Erythroblast (primary cell): ENCODE data around the gene DNAH11.
A peak's percentile ranks its signal among the peaks of the same experiment; 100 is the strongest.
"Not testable (repeated sequence)": the region's sequence is repeated elsewhere in the genome, so short reads cannot be mapped to it uniquely, and the experiment has no call there.

Experiments
- DNase-seq, 2 experiments: peaks; one replicate each; lab custom pipeline; 2025; lab: John Stamatoyannopoulos, UW
- GATA1 ChIP-seq: IDR thresholded peaks from 2 replicates; pipeline ENCODE4 v1.6.1; 2011; ENCODE audit warnings: low read depth, mild to moderate bottlenecking, control low read depth, low read length, moderate library complexity
- POLR2A ChIP-seq: IDR thresholded peaks from 2 replicates; pipeline ENCODE4 v1.6.1; 2011; ENCODE audit warnings: mild to moderate bottlenecking, low read length

DNAH11 gene

DNA sequence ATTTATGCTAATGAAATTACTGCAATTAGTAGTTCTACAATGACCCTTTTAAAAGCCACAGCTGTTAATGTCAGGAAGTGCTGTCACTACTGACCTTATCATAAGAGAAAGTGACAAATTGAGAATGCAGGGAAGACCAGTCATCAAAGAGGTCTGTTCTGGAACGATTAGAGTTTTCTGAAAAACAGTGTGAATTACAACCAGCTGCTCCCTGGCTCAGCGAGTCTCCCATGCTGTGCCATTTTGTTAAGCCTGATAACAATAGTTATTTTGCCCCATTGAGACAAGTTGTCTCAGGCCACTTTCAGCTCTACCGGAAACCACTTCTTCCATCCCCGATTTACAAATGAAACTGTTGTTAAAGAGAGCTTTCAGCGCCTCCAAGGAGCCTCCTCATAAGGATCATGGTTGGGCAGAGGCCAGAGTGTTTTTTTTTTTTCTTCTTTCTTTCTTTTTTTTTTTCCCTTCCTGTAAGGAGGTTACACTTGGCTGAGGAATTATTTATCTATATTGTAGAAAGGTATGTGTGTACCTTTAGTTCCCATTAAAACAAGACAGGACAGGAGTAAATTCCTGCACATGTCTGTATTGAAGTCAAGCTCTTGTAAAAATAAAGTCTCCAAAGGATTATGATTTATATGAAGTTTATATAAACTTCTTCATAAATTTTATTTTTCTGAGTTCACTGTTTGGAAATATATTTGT is 229.2 kb downstream of the DNAH11 start:
- DNase-seq, result peak; percentile 46 to 67

DNA sequence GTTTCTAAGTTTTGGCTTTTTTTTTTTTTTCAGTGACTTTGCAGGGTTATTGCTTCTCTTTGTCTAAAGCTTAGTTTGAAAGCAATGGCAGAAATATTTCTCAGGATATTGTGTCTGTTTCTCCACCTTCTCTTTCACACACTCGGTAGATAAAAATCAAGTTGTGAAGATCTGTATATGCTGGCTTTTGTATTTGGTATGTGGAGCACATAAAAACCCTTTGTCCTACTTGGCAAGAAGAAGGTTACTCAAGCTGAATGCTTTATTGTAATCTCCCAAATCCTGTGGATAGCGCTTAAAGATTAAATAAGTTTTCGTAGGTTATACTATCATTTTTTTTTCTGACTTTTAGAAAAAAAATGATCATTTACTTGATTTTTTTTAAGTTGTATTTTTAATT is 230.5 kb downstream of the DNAH11 start:
- no peak for TF ChIP-seq GATA1
- no peak for TF ChIP-seq POLR2A
- DNase-seq, result no peak

More for the DNA sequence above, 229.2 kb downstream of the DNAH11 start:
- TF ChIP-seq GATA1 (no peak), POLR2A (no peak)

DNA sequence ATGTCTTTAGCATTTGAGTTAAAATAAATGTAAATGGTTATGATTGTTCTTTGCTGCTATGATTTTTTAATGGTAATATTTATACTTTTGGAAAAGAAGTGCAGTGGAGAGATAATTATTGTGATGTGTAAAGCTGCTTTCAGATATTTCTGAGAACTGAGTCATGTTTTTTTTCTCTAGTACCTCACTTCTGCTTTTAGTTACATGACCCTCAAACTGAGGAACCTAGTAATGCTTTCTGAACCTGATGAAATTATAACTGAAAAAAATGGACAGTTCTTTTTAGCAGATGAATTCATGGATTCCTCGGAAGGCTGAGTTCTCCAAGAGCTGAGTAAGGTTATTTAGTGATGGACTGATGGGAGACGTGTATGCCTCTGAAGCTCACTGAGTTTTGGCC is 235.1 kb downstream of the DNAH11 start:
- DNase-seq, result no peak
- no peak for TF ChIP-seq POLR2A
- no peak for TF ChIP-seq GATA1

DNA sequence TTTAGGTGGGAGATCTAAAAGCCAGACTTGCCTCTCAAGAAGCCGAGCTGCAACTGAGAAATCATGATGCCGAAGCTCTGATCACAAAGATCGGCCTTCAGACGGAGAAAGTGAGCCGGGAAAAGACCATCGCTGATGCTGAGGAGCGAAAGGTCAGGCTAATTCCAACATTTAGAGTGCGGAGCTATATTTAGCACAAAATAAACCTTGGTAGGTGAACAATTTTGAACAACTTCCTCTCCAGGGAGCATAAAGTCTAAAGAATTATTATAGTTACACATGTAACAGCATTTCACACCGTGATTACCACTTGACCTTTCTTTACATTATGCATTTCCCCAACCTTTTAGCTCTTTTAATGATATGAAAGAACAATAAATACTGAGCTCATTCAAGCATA is 236.1 kb downstream of the DNAH11 start:
- no peak for DNase-seq
- TF ChIP-seq GATA1 (no peak), POLR2A (no peak)

DNA sequence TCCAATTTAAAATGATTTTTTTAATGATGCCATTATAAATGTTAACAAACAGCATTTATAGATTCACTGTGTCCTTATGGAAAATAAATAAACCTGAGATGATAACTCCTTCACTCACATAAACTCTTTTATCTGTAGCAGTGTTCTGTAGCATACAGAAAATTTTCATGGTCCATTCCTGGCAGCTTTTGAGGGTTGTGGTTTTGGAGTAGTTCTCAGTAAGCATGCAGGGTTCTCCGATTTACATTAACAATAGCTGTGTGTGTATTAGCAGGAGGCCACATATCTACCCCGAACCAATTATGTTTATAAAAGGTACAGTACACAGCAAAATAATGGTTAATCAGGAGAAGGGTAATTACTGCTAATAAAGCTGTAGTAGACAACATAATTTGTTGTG is 240.2 kb downstream of the DNAH11 start:
- TF ChIP-seq GATA1 (no peak), POLR2A (no peak)
- no peak for DNase-seq

DNA sequence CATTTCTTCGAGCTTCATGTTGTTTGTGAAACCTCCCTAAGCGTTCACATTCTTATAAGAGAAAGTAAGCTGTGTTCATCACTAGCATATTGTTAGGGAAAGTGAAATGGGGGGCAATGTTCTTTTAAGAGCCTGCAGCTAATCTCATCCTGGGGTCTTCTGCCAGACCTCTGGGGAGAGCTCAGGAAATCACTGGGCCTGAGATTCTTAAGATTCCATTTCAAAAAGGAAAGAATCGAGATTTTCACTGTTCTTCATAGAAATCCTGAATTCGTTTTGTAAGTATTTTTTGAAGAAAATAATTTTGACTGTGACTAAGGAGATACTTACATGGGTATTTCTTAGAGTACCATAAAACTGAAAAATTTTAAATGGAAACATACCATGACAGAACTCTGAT is 242.2 kb downstream of the DNAH11 start:
- TF ChIP-seq POLR2A (no peak), GATA1 (no peak)
- DNase-seq, result no peak

DNA sequence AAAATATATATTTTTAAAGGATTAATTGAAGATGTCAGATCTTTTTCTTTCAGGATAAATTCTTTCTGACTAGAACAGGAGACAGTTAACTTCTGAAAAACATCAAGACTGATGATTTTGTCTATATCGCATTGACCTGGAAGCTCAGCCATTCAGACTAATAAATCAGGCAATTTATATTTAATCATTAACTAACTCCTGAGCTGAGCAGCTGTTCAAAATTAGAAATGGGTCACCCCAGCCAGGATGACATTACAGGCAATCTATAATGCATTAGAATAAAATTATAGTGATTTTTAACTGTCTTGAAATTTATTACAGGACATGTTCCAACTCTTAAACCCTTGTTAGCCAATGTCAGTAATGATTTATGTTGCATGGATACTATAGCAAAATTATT is 263.0 kb downstream of the DNAH11 start:
- DNase-seq, result no peak
- TF ChIP-seq POLR2A (no peak), GATA1 (no peak)

DNA sequence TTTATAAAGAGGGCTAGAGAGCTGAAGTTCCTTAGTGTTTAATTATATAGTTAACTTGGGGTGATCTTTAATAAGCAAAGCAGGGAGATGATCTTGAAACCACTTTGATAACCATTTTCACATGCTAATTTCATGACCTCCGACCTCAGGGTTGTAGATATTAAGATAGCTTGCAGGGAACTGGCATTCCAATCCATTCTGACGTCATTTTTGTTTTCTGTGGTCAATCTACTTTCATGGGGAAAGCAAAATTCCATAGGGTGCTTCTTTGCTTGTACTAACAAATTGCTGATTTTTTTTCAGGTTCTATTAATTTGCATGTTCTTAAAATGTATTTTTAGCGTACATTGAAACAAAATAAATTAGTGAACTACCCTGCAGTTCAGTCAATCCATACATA is 263.5 kb downstream of the DNAH11 start:
- TF ChIP-seq GATA1 (no peak), POLR2A (no peak)
- DNase-seq, result no peak

DNA sequence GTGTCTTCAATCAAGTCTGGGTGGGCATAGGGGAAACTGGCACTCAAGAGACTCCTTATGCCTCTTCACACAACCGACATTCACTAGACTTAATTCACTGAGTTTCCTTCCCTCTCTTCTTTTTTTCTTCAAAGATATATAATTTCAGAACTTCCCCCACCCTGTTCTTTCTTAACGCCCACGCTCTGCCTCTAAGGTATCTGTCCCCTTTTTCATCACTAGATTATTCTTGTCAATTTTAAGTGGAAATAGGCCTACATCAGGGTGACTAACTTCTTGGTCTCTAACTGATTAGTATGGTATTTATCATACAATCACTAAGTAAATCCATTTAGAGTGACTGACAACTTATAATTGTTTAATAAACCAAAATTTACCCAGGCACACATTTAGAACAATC is 276.2 kb downstream of the DNAH11 start:
- no peak for TF ChIP-seq POLR2A
- TF ChIP-seq GATA1, result no peak
- no peak for DNase-seq

DNA sequence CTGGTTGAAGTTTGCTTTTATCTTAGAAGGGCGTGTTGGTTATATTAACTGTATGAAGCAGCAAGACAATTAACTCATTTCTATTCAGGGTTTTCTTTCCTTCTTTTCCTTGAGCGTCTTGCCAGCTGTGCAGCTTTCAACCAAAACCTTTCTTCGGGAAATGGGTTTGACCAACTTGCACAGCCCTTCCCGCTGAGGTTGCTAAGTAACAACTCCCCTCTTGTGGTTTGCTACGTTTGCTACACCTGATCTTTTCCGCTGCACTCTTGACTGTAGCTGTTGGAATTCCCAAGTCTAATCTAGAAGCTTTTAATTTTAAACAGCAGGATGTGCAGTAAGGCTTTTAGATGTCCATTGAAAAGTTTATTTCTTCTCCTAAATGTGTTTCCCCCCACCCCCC is 286.0 kb downstream of the DNAH11 start:
- DNase-seq, result no peak
- TF ChIP-seq GATA1 (no peak), POLR2A (no peak)

DNA sequence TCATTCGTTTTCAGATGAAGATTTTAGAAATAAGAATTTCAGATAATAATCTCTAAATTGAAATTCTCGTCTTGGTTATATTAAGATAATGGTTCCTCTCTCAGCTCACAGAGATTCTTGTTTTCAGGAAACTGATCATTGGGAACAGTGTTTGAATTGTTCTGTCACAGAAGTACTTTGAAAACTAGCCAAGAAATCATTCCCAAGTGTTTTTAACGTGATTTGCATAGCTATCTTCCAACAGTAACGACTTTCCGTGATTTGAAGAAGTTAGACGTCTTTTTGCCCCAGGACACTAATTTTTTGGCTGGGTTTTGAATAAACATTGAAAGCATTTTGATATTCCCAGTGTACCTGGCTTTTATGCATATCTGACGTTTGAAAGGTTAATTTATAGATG is 286.9 kb downstream of the DNAH11 start:
- no peak for DNase-seq
- no peak for TF ChIP-seq GATA1
- no peak for TF ChIP-seq POLR2A

DNA sequence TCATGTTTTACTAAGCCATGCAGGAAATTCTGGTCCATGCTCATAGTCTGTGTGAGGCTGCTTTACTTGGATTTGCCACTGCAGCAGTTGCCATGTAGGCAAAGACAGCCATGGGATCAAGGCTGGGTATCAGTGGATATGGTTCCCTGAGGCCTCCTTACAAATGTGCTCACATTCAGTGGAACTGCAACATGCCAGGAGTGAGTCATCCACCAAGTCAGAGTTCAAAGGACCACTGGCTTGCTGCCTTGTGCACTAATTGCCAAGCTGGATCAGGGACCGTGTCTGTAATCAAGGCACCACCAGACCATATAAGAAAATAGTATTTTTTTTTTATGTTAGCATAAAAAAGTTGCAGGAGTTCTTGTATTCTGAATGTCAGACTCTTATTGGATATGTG is 301.9 kb downstream of the DNAH11 start:
- no peak for DNase-seq
- TF ChIP-seq GATA1, result no peak
- no peak for TF ChIP-seq POLR2A

DNA sequence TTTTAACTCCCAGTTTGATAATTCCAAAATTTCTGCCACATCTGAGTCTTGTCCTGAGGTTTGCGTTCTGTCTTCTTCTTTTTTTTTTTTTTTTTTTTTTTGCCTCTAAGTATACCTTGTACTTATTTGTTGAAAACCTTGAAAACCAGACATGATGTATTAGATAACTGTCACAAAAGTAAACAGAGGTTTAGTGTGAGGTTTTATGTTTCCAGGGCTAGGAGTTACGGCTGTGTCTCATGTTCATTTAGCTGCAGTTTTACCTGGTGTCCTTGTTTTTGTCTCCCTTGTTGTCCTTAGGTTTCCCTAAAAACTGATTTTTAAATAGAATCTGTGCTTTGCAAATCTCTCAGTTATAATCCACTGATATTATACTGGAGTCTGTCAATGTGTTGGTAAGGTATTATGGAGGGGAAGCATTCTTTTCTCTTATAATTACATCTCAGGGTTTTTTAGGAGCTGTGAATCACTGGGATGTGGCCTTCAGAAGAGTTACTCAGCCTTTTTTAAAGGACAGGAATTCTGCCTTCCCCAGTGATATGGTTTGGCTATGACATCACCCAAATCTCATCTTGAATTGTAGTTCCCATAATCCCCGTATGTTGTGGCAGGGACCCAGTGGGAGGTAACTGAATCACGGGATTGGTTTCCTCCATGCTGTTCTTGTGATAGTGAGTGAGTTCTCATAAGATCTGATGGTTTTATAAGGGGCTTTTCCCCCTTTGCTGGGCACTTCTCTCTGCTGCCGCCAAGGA is 307.9 kb downstream of the DNAH11 start:
- no peak for DNase-seq
- TF ChIP-seq POLR2A, result no peak
- no peak for TF ChIP-seq GATA1

DNA sequence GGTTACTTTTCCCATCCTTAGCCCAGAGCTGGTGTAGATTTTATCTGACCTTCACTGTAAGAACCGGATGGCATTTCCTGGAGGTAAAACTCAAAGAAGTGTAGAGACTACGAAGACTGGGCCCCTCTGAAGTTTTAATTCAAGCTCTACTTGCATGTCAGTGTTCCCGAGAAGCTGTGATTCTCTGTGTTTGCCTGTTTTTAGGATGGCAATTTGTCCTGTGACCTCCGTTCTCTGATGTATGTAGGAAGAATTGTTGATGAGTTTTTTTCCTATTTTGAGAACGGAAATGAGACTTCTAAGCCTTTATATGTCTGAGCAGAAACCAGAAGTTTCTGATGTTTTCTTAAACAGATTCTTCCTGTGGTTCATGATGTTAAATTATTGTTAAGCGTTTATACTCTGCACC is 308.7 kb downstream of the DNAH11 start:
- TF ChIP-seq POLR2A, result no peak
- no peak for TF ChIP-seq GATA1

DNA sequence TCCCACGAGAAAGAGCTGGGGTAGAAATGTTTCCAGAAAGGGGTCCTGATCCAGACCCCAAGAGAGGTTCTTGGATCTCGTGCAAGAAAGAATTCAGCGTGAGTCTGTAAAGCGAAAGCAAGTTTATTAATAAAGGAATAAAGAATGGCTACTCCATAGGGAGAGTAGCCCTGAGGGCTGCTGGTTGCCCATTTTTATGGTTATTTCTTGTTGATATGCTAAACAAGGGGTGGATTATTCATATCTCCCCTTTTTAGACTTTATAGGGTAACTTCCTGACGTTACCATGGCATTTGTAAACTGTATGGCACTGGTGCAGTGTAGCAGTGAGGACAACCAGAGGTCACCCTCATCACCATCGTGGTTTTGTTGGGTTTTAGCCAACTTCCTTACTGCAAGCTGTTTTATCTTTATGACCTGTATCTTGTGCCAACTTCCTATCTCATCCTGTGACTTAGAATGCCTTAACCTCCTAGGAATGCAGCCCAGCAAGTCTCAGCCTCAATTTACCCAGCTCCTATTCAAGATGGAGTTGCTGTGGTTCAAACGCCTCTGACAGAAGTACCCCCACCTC is 322.9 kb downstream of the DNAH11 start:
- not testable (repeated sequence) for DNase-seq

More for the DNA sequence above, 308.7 kb downstream of the DNAH11 start:
- no peak for DNase-seq
